Endothelial cell of umbilical vein (primary cell): Measurements from ENCODE around the gene RIBC2. TPM values are rescaled to one million over a fixed set of nuclear protein-coding genes. Genes with fewer than 3 reads are reported as not detected.

ENCODE experiments used
- BruUV-seq: library from RNA; stranded (reverse); fragments of 400-500 nt; replicated peaks from 2 replicates; lab custom pipeline; 2021; lab: Mats Ljungman, UMichigan
- CTCF ChIA-PET: fragments of 300-600, 350-600 bp; sonication (Branson Sonifier 250); formaldehyde crosslinking; loops from one replicate; lab custom pipeline; 2021; ENCODE audit warnings: antibody characterized with exemption, inconsistent platforms; lab: Charles Lee
- POLR2A ChIA-PET: fragments of 300-600, 350-600 bp; sonication (Branson Sonifier 250); formaldehyde crosslinking; loops from one replicate; lab custom pipeline; 2021; ENCODE audit warnings: antibody characterized with exemption, inconsistent platforms; lab: Charles Lee
- DNase-seq: peaks from one replicate; pipeline ENCODE4 v3.0.0-alpha.2; 2011; ENCODE audit warnings: low read depth, low spot score
- FAIRE-seq: peaks from 2 replicates; lab custom pipeline; 2011; peaks lifted over from hg19 to GRCh38; lab: Jason Lieb, UNC
- H2AFZ ChIP-seq: 2 replicates; pipeline ENCODE4 v1.6.0; 2012; ENCODE audit warnings: low read depth, low read length, control low read depth, inconsistent platforms
- H3K27ac ChIP-seq: 2 replicates; pipeline ENCODE4 v1.5.1; 2011; ENCODE audit warnings: low read depth, mild to moderate bottlenecking, control low read depth, low read length, moderate library complexity; ENCODE audit not compliant: insufficient read depth
- H3K27me3 ChIP-seq, 2 experiments: 2 replicates each; pipeline versions ENCODE4 v1.6.0 to v1.6.1; 2011; ENCODE audit warnings: low read length in 2 of 2, mixed read lengths in 1 of 2; ENCODE audit not compliant: control insufficient read depth in 2 of 2, insufficient read depth in 2 of 2
- H3K36me3 ChIP-seq, 2 experiments: 2 replicates in 1 of 2; 3 replicates in 1 of 2; pipeline ENCODE4 v1.5.1; 2011; ENCODE audit warnings: low read length in 2 of 2, mild to moderate bottlenecking in 1 of 2, moderate library complexity in 1 of 2; ENCODE audit not compliant: control insufficient read depth in 2 of 2, insufficient read depth in 2 of 2; ENCODE audit errors: extremely low read depth in 1 of 2
- H3K4me1 ChIP-seq: 3 replicates; pipeline ENCODE4 v1.5.1; 2011; ENCODE audit warnings: mild to moderate bottlenecking, low read length; ENCODE audit not compliant: control insufficient read depth, insufficient read depth; ENCODE audit errors: extremely low read depth
- H3K4me2 ChIP-seq: 2 replicates; pipeline ENCODE4 v1.6.1; 2011; ENCODE audit warnings: low read length, control low read depth, mixed read lengths; ENCODE audit not compliant: insufficient read depth
- H3K4me3 ChIP-seq, 3 experiments: fragments of 200-600 bp in 1 of 3; sonication (generic), shearing (Covaris generic) in 1 of 3; replicated peaks in 1 of 3; 2 replicates each; pipeline ENCODE4 v1.5.1; 2011 to 2016; ENCODE audit warnings: control low read depth in 3 of 3, low read length in 3 of 3, mild to moderate bottlenecking in 2 of 3, inconsistent platforms in 1 of 3, low read depth in 1 of 3, moderate library complexity in 1 of 3; ENCODE audit not compliant: insufficient read depth in 1 of 3
- H3K79me2 ChIP-seq: 2 replicates; pipeline ENCODE4 v1.6.0; 2012; ENCODE audit warnings: low read length, inconsistent platforms; ENCODE audit not compliant: control insufficient read depth, insufficient read depth
- H3K9ac ChIP-seq: replicated peaks from 2 replicates; pipeline ENCODE3; 2011; ENCODE audit warnings: low read length, control low read depth; ENCODE audit not compliant: insufficient read depth; ENCODE audit errors: extremely low read depth
- H3K9me1 ChIP-seq: replicated peaks from 3 replicates; pipeline ENCODE4 v1.6.0; 2011; ENCODE audit warnings: mild to moderate bottlenecking, low read length; ENCODE audit not compliant: control insufficient read depth, insufficient read depth; ENCODE audit errors: extremely low read depth
- H3K9me3 ChIP-seq: replicated peaks from 2 replicates; pipeline ENCODE4 v1.5.1; 2012; ENCODE audit warnings: low read length, inconsistent platforms; ENCODE audit not compliant: control insufficient read depth, insufficient read depth
- H4K20me1 ChIP-seq: replicated peaks from 2 replicates; pipeline ENCODE3; 2011; ENCODE audit warnings: mild to moderate bottlenecking, low read length; ENCODE audit not compliant: control insufficient read depth, insufficient read depth; ENCODE audit errors: extremely low read depth
- EZH2 ChIP-seq: IDR thresholded peaks from 2 replicates; pipeline ENCODE4 v1.6.1; 2012; ENCODE audit warnings: borderline replicate concordance, low read depth, mild to moderate bottlenecking, moderate library complexity, low read length, inconsistent platforms; ENCODE audit not compliant: severe bottlenecking
- FOS ChIP-seq: IDR thresholded peaks from 2 replicates; pipeline ENCODE4 v1.6.1; 2011; ENCODE audit warnings: mild to moderate bottlenecking, low read length, moderate library complexity, borderline replicate concordance; ENCODE audit not compliant: insufficient read depth
- GATA2 ChIP-seq: IDR thresholded peaks from 2 replicates; pipeline ENCODE4 v1.7.0; 2011; ENCODE audit warnings: low read depth, mild to moderate bottlenecking, moderate library complexity, mixed read lengths, low read length; ENCODE audit not compliant: insufficient read length, insufficient read depth
- JUN ChIP-seq: IDR thresholded peaks from 2 replicates; pipeline ENCODE4 v1.6.1; 2011; ENCODE audit warnings: borderline replicate concordance, low read depth; ENCODE audit not compliant: insufficient read length, insufficient read depth
- MYC ChIP-seq: IDR thresholded peaks from one replicate; pipeline ENCODE4 v1.6.1; 2011; ENCODE audit warnings: mild to moderate bottlenecking, low read depth, low read length
- POLR2A ChIP-seq: IDR thresholded peaks from 2 replicates; pipeline ENCODE4 v1.6.1; 2012; ENCODE audit warnings: low read depth, mild to moderate bottlenecking, control low read depth, low read length
- POLR2AphosphoS5 ChIP-seq: IDR thresholded peaks from 2 replicates; pipeline ENCODE4 v1.6.1; 2012; ENCODE audit warnings: low read depth, mild to moderate bottlenecking, control low read depth, low read length, moderate library complexity; ENCODE audit not compliant: insufficient read depth
- dilution Hi-C: fragments of 300-500 bp; cut with MboI; formaldehyde crosslinking; loops from one replicate; pipeline ENCODE4 v1.15.0; 2019; ENCODE audit warnings: low sequenced_read_pairs; ENCODE audit not compliant: extremely low pct_ligation_motif_present
- intact Hi-C: fragments of 100-400 bp; cut with micrococcal nuclease; formaldehyde crosslinking; loops from one replicate; pipeline ENCODE4 v1.10.0; 2022
- polyA plus RNA-seq, 4 experiments: library from polyadenylated mRNA; depleted of rRNA in 3 of 4; stranded (reverse) in 3 of 4; unstranded in 1 of 4; fragments of >200 nt; gene quantifications; 2 replicates each; pipeline versions ENCODE4 v1.2.1 to v1.2.3, GENCODE V29; 2011 to 2012; ENCODE audit warnings: missing spikeins in 1 of 4
- total RNA-seq: library from RNA; stranded (reverse); gene quantifications from 2 replicates; pipeline ENCODE4 v1.2.3, GENCODE V29; 2021
- TF ChIP-seq, protein P1 (sequence below), 2 donors: IDR thresholded peaks; 1 replicate in 1 of 2; 2 replicates in 1 of 2; pipeline ENCODE4 v1.5.1; 2011; ENCODE audit warnings: low read length in 2 of 2, mild to moderate bottlenecking in 2 of 2, moderate library complexity in 2 of 2, control low read depth in 1 of 2, inconsistent platforms in 1 of 2, low read depth in 1 of 2; ENCODE audit not compliant: insufficient read depth in 1 of 2; ENCODE audit errors: extremely low read depth in 1 of 2
- TF ChIP-seq, protein P2 (sequence below): IDR thresholded peaks from 2 replicates; pipeline ENCODE4 v1.6.1; 2011; ENCODE audit not compliant: insufficient read depth, insufficient read length

Gene RIBC2
- total and polyA plus RNA-seq, 2 donors (not counting 3 experiments of a cell fraction or from before 2014, with no cell fraction given) = 1.2 to 5.7 TPM

DNA sequence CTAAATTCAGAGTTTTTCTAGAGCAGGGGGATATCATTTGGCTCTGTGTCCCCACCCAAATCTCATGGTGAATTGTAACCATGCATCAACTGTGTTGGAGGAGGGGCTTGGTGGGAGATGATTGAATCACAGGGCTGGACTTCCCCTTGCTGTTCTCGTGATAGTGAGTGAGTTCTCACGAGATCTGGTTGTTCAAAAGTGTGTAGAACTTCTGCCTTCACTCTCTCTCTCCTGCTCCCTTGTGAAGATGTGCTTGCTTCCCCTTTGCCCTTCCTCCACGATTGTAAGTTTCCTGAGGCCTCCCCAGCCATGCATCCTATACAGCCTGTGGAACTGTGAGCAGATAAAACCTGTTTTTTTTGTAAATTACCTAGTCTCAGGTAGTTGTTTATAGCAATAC, 67.2 kb downstream of the RIBC2 start:
- no TSS peak for BruUV-seq
- FAIRE-seq = no peak
- Histone ChIP-seq H3K9me1 (no peaks in the 10 kb centered on the region), H3K4me3 (no peak overlapping the region), H3K4me1 (no peaks in the 10 kb centered on the region), H3K9ac (no peak overlapping the region), H2AFZ (no peak overlapping the region), H3K9me3 (no peaks in the 10 kb centered on the region), H3K36me3 (no peaks in the 10 kb centered on the region), H3K27ac (no peak overlapping the region), H3K4me2 (no peak overlapping the region), H3K27me3 (peaks cover 0 to 4% of the 10 kb centered on the region in 2 experiments), H3K79me2 (no peaks in the 10 kb centered on the region), H4K20me1 (no peaks in the 10 kb centered on the region)
- intact Hi-C loops (no loop called here), dilution Hi-C loops (no loop called here)
- no peak for DNase-seq
- TF ChIP-seq MYC (no peak), EZH2 (no peak), JUN (no peak), POLR2A (no peak), GATA2 (no peak), POLR2AphosphoS5 (no peak), FOS (no peak)
- TF ChIP-seq, protein P1, sequence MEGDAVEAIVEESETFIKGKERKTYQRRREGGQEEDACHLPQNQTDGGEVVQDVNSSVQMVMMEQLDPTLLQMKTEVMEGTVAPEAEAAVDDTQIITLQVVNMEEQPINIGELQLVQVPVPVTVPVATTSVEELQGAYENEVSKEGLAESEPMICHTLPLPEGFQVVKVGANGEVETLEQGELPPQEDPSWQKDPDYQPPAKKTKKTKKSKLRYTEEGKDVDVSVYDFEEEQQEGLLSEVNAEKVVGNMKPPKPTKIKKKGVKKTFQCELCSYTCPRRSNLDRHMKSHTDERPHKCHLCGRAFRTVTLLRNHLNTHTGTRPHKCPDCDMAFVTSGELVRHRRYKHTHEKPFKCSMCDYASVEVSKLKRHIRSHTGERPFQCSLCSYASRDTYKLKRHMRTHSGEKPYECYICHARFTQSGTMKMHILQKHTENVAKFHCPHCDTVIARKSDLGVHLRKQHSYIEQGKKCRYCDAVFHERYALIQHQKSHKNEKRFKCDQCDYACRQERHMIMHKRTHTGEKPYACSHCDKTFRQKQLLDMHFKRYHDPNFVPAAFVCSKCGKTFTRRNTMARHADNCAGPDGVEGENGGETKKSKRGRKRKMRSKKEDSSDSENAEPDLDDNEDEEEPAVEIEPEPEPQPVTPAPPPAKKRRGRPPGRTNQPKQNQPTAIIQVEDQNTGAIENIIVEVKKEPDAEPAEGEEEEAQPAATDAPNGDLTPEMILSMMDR (IDR thresholded peaks at IDR 0.05; ENCODE audit: extremely low read depth in 1 of 2, insufficient read depth in 1 of 2, low read depth in 1 of 2, low read length in 2 of 2) = no peak
- TF ChIP-seq, protein P2, sequence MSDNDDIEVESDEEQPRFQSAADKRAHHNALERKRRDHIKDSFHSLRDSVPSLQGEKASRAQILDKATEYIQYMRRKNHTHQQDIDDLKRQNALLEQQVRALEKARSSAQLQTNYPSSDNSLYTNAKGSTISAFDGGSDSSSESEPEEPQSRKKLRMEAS = no peak
- ChIA-PET CTCF (no interaction called here), POLR2A (no interaction called here)
